OCI-LY1 (cell line): ENCODE data around the gene LGR4.

Experiments used
- H2AFZ ChIP-seq: fragments of 200-600 bp; sonication (generic), shearing (Covaris generic); 2 replicates; pipeline ENCODE4 v1.6.0; 2014; ENCODE audit warnings: antibody characterized with exemption, mild to moderate bottlenecking, low read length
- H3F3A ChIP-seq: fragments of 200-600 bp; sonication (generic), shearing (Covaris generic); 2 replicates; pipeline ENCODE4 v1.6.0; 2014; ENCODE audit warnings: mild to moderate bottlenecking, antibody characterized with exemption, low read length, moderate library complexity; ENCODE audit not compliant: insufficient read depth
- H3K27ac ChIP-seq: fragments of 200-600 bp; sonication (generic); 2 replicates; pipeline ENCODE4 v1.5.1; 2014; ENCODE audit warnings: low read length, mixed run types, mild to moderate bottlenecking, low read depth; ENCODE audit not compliant: poor library complexity, severe bottlenecking
- H3K27me3 ChIP-seq: fragments of 200-600 bp; sonication (generic); 2 replicates; pipeline ENCODE4 v1.6.0; 2014; ENCODE audit warnings: antibody characterized with exemption, mild to moderate bottlenecking, low read length, moderate library complexity; ENCODE audit not compliant: insufficient read depth
- H3K36me3 ChIP-seq: fragments of 200-600 bp; sonication (generic); 2 replicates; pipeline ENCODE4 v1.6.1; 2014; ENCODE audit warnings: mild to moderate bottlenecking, antibody characterized with exemption, low read length, moderate library complexity, mixed read lengths; ENCODE audit not compliant: insufficient read depth
- H3K4me1 ChIP-seq: fragments of 200-600 bp; sonication (generic); 2 replicates; pipeline ENCODE4 v1.5.1; 2014; ENCODE audit warnings: mild to moderate bottlenecking, low read length, moderate library complexity; ENCODE audit not compliant: insufficient read depth, severe bottlenecking
- H3K4me2 ChIP-seq: fragments of 200-600 bp; sonication (generic), shearing (Covaris generic); 2 replicates; pipeline ENCODE4 v1.6.1; 2014; ENCODE audit warnings: low read length
- H3K4me3 ChIP-seq: fragments of 200-600 bp; sonication (generic); 2 replicates; pipeline ENCODE4 v1.5.1; 2014; ENCODE audit warnings: low read length, low read depth, mild to moderate bottlenecking, mixed read lengths; ENCODE audit not compliant: poor library complexity, severe bottlenecking
- H3K79me2 ChIP-seq: fragments of 200-600 bp; shearing (Covaris generic); 2 replicates; pipeline ENCODE4 v1.6.1; 2016; ENCODE audit warnings: mixed run types, low read length, mixed read lengths; ENCODE audit not compliant: insufficient read depth
- H3K9ac ChIP-seq: fragments of 200-600 bp; sonication (generic), shearing (Covaris generic); 2 replicates; pipeline ENCODE4 v1.6.1; 2014; ENCODE audit warnings: mild to moderate bottlenecking, low read length, mixed read lengths
- H3K9me2 ChIP-seq: fragments of 200-600 bp; sonication (generic), shearing (Covaris generic); 2 replicates; pipeline ENCODE4 v1.6.1; 2014; ENCODE audit warnings: low read depth, mild to moderate bottlenecking, low read length, mixed read lengths
- H3K9me3 ChIP-seq: fragments of 200-600 bp; shearing (Covaris generic); 2 replicates; pipeline ENCODE4 v1.6.1; 2014; ENCODE audit warnings: low read length, mixed read lengths
- H4K20me1 ChIP-seq: fragments of 200-600 bp; sonication (generic), shearing (Covaris generic); 2 replicates; pipeline ENCODE4 v1.6.0; 2016; ENCODE audit warnings: mild to moderate bottlenecking, low read length; ENCODE audit not compliant: insufficient read depth
- EZH2 ChIP-seq: fragments of 200-600 bp; sonication (generic), shearing (Covaris generic); IDR thresholded peaks from 2 replicates; pipeline ENCODE4 v1.8.0; 2017; ENCODE audit warnings: borderline replicate concordance, mixed run types, mild to moderate bottlenecking, antibody characterized with exemption, low read length, moderate library complexity, mixed read lengths
- TF ChIP-seq, protein P1 (sequence below): fragments of 200-600 bp; sonication (generic), shearing (Covaris generic); IDR thresholded peaks from 2 replicates; pipeline ENCODE4 v1.5.1; 2017; ENCODE audit warnings: mild to moderate bottlenecking, antibody characterized with exemption, low read length, moderate library complexity, mixed read lengths

Gene LGR4

DNA sequence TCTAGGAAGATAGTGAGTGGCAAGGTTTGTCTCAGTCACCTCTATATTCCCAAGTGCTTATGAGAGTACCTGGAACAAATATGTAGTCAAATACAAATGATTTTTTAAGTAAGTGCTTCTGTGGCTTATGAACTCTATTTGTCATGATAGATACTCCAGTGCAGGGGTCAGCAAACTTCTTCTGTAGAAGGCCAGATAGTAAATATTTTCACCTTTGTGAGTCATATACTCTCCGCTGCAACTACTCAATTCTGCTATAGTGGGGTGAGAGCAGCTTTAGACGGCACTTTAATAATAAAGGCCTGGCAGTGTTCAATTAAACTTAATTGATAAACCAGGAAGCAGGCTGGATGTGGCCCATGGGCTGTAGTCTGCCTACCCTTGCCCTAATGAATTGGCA, 97.2 kb downstream of the LGR4 start:
- H3K9ac ChIP-seq: no peak overlapping the region
- no peak overlapping the region for H2AFZ ChIP-seq
- no peak overlapping the region for H3K4me2 ChIP-seq
- no peaks in the 10 kb centered on the region for H3K9me3 ChIP-seq
- H3K27me3 ChIP-seq: no peaks in the 10 kb centered on the region
- no peak overlapping the region for H3K4me3 ChIP-seq
- H3K9me2 ChIP-seq: no peaks in the 10 kb centered on the region
- TF ChIP-seq EZH2: no peak
- TF ChIP-seq, protein P1, sequence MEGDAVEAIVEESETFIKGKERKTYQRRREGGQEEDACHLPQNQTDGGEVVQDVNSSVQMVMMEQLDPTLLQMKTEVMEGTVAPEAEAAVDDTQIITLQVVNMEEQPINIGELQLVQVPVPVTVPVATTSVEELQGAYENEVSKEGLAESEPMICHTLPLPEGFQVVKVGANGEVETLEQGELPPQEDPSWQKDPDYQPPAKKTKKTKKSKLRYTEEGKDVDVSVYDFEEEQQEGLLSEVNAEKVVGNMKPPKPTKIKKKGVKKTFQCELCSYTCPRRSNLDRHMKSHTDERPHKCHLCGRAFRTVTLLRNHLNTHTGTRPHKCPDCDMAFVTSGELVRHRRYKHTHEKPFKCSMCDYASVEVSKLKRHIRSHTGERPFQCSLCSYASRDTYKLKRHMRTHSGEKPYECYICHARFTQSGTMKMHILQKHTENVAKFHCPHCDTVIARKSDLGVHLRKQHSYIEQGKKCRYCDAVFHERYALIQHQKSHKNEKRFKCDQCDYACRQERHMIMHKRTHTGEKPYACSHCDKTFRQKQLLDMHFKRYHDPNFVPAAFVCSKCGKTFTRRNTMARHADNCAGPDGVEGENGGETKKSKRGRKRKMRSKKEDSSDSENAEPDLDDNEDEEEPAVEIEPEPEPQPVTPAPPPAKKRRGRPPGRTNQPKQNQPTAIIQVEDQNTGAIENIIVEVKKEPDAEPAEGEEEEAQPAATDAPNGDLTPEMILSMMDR: no peak
- no peaks in the 10 kb centered on the region for H3K4me1 ChIP-seq
- no peaks in the 10 kb centered on the region for H3K36me3 ChIP-seq
- no peaks in the 10 kb centered on the region for H3K79me2 ChIP-seq
- H3K27ac ChIP-seq: no peak overlapping the region
- H4K20me1 ChIP-seq: no peaks in the 10 kb centered on the region
- H3F3A ChIP-seq: no peaks in the 10 kb centered on the region

GRCh38 chr11:27373856-27374602, 98.6 kb downstream of the LGR4 start:
- Histone ChIP-seq H2AFZ (no peak overlapping the region), H3K27me3 (no peaks in the 10 kb centered on the region), H3K9me3 (no peaks in the 10 kb centered on the region), H3K79me2 (no peaks in the 10 kb centered on the region), H3K4me1 (no peaks in the 10 kb centered on the region), H3K4me2 (no peak overlapping the region), H3F3A (no peaks in the 10 kb centered on the region), H3K9me2 (no peaks in the 10 kb centered on the region), H4K20me1 (no peaks in the 10 kb centered on the region), H3K36me3 (no peaks in the 10 kb centered on the region), H3K27ac (no peak overlapping the region), H3K4me3 (no peak overlapping the region), H3K9ac (no peak overlapping the region)
- TF ChIP-seq, protein P1: no peak
- no peak for TF ChIP-seq EZH2

GRCh38 chr11:27373392-27373791, 99.2 kb downstream of the LGR4 start:
- no peaks in the 10 kb centered on the region for H4K20me1 ChIP-seq
- no peaks in the 10 kb centered on the region for H3K36me3 ChIP-seq
- H2AFZ ChIP-seq: no peak overlapping the region
- no peaks in the 10 kb centered on the region for H3K9me3 ChIP-seq
- TF ChIP-seq, protein P1: no peak
- TF ChIP-seq EZH2: no peak
- no peak overlapping the region for H3K27ac ChIP-seq
- H3K4me3 ChIP-seq: no peak overlapping the region
- no peaks in the 10 kb centered on the region for H3K4me1 ChIP-seq
- H3K27me3 ChIP-seq: no peaks in the 10 kb centered on the region
- H3K4me2 ChIP-seq: no peak overlapping the region
- no peaks in the 10 kb centered on the region for H3K9me2 ChIP-seq
- no peaks in the 10 kb centered on the region for H3K79me2 ChIP-seq
- H3F3A ChIP-seq: no peaks in the 10 kb centered on the region
- no peak overlapping the region for H3K9ac ChIP-seq
